Spinal cord (tissue), 10 donors: ENCODE data around the gene EPHB2. TPM values are rescaled to one million over a fixed set of nuclear protein-coding genes. Genes with fewer than 3 reads are reported as not detected.
"Not testable (repeated sequence)": the region's sequence is repeated elsewhere in the genome, so short reads cannot be mapped to it uniquely, and the experiment has no call there.

Experiments used
- DNase-seq, 6 donors: peaks; one replicate each; pipeline versions ENCODE4 v3.0.0 to v3.0.0-alpha.2; 2013 to 2015; ENCODE audit warnings: low spot score in 6 of 6, low read depth in 4 of 6
- H3K27ac ChIP-seq: one replicate; pipeline ENCODE4 v1.5.1; 2013; ENCODE audit warnings: low read depth, low read length, control low read depth
- H3K27me3 ChIP-seq: one replicate; pipeline ENCODE4 v1.6.1; 2013; ENCODE audit warnings: low read length; ENCODE audit not compliant: control insufficient read depth, insufficient read depth
- H3K36me3 ChIP-seq: one replicate; pipeline ENCODE4 v1.6.1; 2013; ENCODE audit warnings: low read length; ENCODE audit not compliant: control insufficient read depth, insufficient read depth
- H3K4me1 ChIP-seq: one replicate; pipeline ENCODE4 v1.6.1; 2013; ENCODE audit warnings: low read length; ENCODE audit not compliant: control insufficient read depth, insufficient read depth
- H3K4me3 ChIP-seq: one replicate; pipeline ENCODE4 v1.5.1; 2013; ENCODE audit warnings: low read depth, low read length, control low read depth
- H3K9me3 ChIP-seq: one replicate; pipeline ENCODE4 v1.6.1; 2013; ENCODE audit warnings: low read length; ENCODE audit not compliant: control insufficient read depth, insufficient read depth
- WGBS: methylation state at CpG from one replicate; pipeline ENCODE4 v1.1.5; 2013; ENCODE audit warnings: missing lambda C conversion rate; ENCODE audit not compliant: insufficient coverage; 5-methylcytosine and 5-hydroxymethylcytosine counted together
- polyA plus RNA-seq, 2 donors: library from polyadenylated mRNA; unstranded; fragments of 120-200 nt; gene quantifications; one replicate each; pipeline ENCODE4 v1.2.1, GENCODE V29; 2013; ENCODE audit not compliant: insufficient read length in 2 of 2
- total RNA-seq, 2 donors: library from RNA; depleted of rRNA in 1 of 2; stranded (reverse); fragments of 120-200 nt in 1 of 2; fragments of >200 nt in 1 of 2; gene quantifications; one replicate each; pipeline versions ENCODE4 v1.2.3 to v1.2.4, GENCODE V29; 2013 to 2014
- donor health status: healthy.

Gene EPHB2
- total and polyA plus RNA-seq, 4 donors = 22.2 to 44.4 (median 33.3) TPM

DNA sequence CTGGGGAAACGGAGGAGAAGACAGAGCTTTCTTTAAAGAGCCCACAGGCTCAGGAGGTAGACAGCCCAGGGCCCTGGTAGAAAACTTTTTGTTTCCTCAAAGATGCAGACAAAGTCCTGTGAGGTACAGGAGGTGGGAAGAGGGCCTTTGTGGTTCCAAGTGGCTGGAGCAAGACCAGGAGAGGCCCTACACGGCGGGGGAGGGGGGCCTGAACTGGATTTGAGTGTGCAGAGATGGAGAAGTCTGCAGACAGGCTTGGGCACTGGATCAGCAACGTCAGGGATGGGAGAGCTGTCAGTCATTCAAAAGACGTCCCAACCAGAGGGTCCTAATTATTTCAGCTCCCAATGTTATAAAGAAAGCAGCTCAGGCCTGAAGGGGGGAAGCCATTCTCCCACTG, 126.2 kb downstream of the EPHB2 start:
- no peak for DNase-seq
- Histone ChIP-seq H3K9me3 (no peaks in the 10 kb centered on the region), H3K4me3 (no peak overlapping the region), H3K27ac (no peak overlapping the region), H3K27me3 (no peaks in the 10 kb centered on the region), H3K4me1 (peaks cover 33% of the 10 kb centered on the region), H3K36me3 (peaks cover 1% of the 10 kb centered on the region)
- WGBS = 65% methylated on average over 4 of the region's 5 CpGs

DNA sequence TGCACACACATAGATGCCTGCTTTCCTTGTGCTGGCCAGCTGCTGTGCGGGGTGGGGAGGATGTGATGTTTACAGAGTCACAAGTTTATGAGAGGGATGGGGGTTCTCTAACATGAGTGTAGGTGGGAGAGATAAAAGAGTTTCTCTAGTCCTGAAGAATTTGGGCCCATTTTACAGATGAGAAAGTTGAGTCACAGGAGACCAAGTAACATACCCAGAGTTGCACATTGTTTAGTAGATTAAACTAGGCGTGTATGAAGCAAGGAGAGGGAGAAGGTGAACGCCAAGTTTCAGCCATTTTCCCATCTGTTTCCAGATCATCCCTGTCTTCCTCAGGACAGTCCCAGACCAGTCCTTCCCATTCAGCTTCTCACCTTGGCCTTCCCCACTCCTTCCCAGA, 126.7 kb downstream of the EPHB2 start:
- DNase-seq = no peak

DNA sequence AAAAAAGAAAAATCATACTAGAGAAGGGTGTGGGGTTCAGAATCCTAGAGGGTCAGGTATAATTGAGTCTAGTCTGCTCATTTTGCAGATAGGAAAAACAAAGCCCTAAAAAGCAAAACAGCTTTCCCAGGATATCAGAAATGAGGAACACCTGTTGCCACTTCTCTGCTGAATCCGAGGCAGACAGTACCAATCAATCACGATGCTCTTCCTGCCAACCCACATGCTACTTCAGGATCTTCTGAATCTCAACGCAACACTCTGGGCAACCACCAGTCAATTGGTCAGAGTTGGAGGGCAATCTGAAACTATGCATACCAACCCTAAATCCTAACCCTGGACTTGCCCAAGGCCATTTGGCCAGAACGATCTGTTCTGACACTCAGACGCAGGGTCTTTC, 128.3 kb downstream of the EPHB2 start:
- no peaks in the 10 kb centered on the region for H3K27me3 ChIP-seq
- peaks cover 3% of the 10 kb centered on the region for H3K36me3 ChIP-seq
- H3K4me3 ChIP-seq = no peak overlapping the region
- DNase-seq = no peak
- H3K9me3 ChIP-seq = no peaks in the 10 kb centered on the region
- 77% methylated on average over 3 of the region's 5 CpGs for WGBS
- peaks cover 43% of the 10 kb centered on the region for H3K4me1 ChIP-seq
- H3K27ac ChIP-seq = no peak overlapping the region

More for the DNA sequence above, 126.7 kb downstream of the EPHB2 start:
- Histone ChIP-seq H3K4me3 (no peak overlapping the region), H3K27me3 (no peaks in the 10 kb centered on the region), H3K9me3 (no peaks in the 10 kb centered on the region), H3K4me1 (peaks cover 38% of the 10 kb centered on the region), H3K36me3 (peaks cover 1% of the 10 kb centered on the region), H3K27ac (no peak overlapping the region)
- 83% methylated on average over 1 of the region's 3 CpGs for WGBS

DNA sequence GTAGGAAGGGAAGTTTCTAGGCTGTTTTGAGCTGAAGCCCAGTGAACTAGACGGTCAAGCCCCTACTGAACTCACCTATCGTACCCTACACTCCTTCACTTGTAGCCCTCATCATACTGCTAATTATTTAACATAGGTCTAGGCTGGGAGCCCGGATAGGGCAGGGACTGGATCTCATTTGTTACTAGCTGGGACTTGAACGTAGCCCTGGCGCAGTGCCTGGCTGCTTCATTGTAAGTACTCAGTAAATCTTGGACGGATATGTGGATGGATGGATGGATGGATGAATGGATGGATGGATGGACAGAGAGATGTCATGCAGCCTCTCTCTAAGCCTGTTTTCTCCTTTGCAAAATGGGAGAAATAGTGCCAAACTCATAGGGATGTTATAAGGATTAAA, 129.2 kb downstream of the EPHB2 start:
- WGBS = 65% methylated on average over 6 of the region's 6 CpGs

GRCh38 chr1:22841142-22841541, 130.5 kb downstream of the EPHB2 start:
- no peak for DNase-seq
- no peaks in the 10 kb centered on the region for H3K27me3 ChIP-seq
- no peaks in the 10 kb centered on the region for H3K9me3 ChIP-seq
- no peak overlapping the region for H3K4me3 ChIP-seq
- H3K4me1 ChIP-seq = peaks cover 36% of the 10 kb centered on the region
- peaks cover 9% of the 10 kb centered on the region for H3K36me3 ChIP-seq
- H3K27ac ChIP-seq = no peak overlapping the region
- 80% methylated on average over 1 of the region's 3 CpGs for WGBS

More for the DNA sequence above, 129.2 kb downstream of the EPHB2 start:
- H3K36me3 ChIP-seq = peaks cover 9% of the 10 kb centered on the region
- H3K4me3 ChIP-seq = no peak overlapping the region
- no peaks in the 10 kb centered on the region for H3K27me3 ChIP-seq
- H3K4me1 ChIP-seq = peaks cover 43% of the 10 kb centered on the region
- DNase-seq = peak in 1 of 6 donors; percentile 32
- no peaks in the 10 kb centered on the region for H3K9me3 ChIP-seq
- H3K27ac ChIP-seq = no peak overlapping the region

DNA sequence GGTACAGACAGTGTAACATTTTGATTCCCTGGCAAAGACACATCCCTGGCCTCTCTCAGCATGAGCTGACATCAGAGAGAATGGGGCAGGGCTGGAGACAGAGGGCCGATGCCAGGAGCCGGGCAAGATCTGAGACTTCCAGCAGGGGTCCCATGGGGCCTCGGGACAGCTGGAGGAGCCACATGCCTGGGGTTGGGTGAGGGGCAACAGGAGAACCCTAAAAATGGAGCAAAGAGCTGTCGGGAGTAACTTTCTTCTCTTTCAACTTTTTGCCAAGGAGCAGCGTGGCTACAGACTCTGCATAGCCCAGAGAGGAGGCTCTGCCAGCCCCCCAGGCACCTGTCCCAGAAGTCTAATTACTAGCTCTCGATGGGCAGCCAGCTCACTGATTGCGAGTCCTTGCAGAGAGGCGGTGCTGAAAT, 131.2 kb downstream of the EPHB2 start:
- DNase-seq = peak in 4 of 6 donors; percentile 48 to 93 (median 61)

DNA sequence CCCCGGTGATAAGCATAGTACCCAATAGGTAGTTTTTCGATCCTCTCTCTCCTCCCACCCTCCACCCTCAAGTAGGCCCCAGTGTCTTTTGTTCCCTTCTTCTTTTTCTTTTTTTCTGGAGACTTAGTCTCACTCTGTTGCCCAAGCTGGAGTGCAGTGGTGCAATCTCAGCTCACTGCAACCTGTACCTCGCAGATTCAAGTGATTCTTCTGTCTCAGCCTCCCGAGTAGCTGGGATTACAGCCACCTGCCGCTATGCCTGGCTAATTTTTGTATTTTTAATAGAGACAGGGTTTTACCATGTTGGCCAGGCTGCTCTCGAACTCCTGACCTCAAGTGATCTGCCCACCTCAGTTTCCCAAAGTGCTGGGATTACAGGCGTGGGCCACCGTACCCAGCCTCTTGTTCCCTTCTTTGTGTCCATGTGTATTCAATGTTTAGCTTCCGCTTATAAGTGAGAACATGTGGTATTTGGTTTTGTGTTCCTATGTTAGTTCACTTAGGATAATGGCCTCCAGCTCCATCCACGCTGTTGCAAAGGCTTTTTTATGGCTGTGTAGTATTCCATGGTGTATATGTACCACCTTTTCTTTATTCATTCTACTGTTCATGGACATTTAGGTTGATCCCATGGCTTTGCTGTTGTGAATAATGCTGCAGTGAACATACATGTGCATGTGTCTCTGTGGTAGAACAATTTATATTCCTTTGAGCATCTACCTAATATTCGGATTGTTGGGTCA, 133.0 kb downstream of the EPHB2 start:
- not testable (repeated sequence) for H3K27me3 ChIP-seq, DNase-seq, H3K27ac ChIP-seq, H3K4me3 ChIP-seq, H3K9me3 ChIP-seq
- Histone ChIP-seq H3K4me1 (peaks cover 26% of the 10 kb centered on the region), H3K36me3 (peaks cover 15% of the 10 kb centered on the region)
- 100% methylated on average over 6 of the region's 11 CpGs for WGBS

More for the DNA sequence above, 131.2 kb downstream of the EPHB2 start:
- Histone ChIP-seq H3K36me3 (peaks cover 12% of the 10 kb centered on the region), H3K4me3 (no peak overlapping the region), H3K4me1 (peaks cover 29% of the 10 kb centered on the region), H3K27ac (peak overlapping the region; percentile 25), H3K27me3 (no peaks in the 10 kb centered on the region), H3K9me3 (no peaks in the 10 kb centered on the region)
- WGBS = 17% methylated on average over 7 of the region's 8 CpGs

GRCh38 chr1:22844621-22845020, 134.0 kb downstream of the EPHB2 start:
- Histone ChIP-seq H3K4me3 (no peak overlapping the region), H3K36me3 (peaks cover 15% of the 10 kb centered on the region), H3K27me3 (no peaks in the 10 kb centered on the region), H3K9me3 (no peaks in the 10 kb centered on the region), H3K4me1 (peaks cover 28% of the 10 kb centered on the region), H3K27ac (no peak overlapping the region)
- DNase-seq = no peak
- 98% methylated on average over 5 of the region's 5 CpGs for WGBS

GRCh38 chr1:22845398-22845935, 134.8 kb downstream of the EPHB2 start:
- WGBS = 83% methylated on average over 1 of the region's 4 CpGs
- DNase-seq = no peak
- peaks cover 34% of the 10 kb centered on the region for H3K4me1 ChIP-seq
- H3K27ac ChIP-seq = no peak overlapping the region
- no peaks in the 10 kb centered on the region for H3K9me3 ChIP-seq
- no peaks in the 10 kb centered on the region for H3K27me3 ChIP-seq
- H3K36me3 ChIP-seq = peaks cover 20% of the 10 kb centered on the region
- no peak overlapping the region for H3K4me3 ChIP-seq

DNA sequence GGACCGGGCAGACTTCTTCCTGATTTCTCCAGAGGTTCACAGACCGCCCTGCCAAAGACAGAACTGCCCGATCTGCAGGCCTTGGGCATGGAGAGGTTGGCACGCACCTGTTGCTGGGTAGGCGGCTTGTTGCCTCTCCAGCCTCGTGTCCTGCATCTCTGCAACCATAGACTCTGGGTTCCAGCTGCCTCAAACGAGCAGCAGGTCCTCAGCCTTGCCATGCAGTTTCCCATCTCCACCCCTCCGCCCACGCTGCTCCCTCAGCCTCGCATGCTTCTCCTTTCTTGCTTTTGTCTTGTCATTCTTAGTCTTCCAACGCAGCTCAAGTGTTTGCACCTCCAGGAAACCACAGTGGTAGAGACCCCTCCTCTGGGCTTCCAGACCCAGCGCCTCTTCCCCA, 135.8 kb downstream of the EPHB2 start:
- Histone ChIP-seq H3K36me3 (peaks cover 22% of the 10 kb centered on the region), H3K4me3 (no peak overlapping the region), H3K27me3 (no peaks in the 10 kb centered on the region), H3K9me3 (no peaks in the 10 kb centered on the region), H3K27ac (no peak overlapping the region), H3K4me1 (peaks cover 36% of the 10 kb centered on the region)
- WGBS = 85% methylated on average over 11 of the region's 12 CpGs
- no peak for DNase-seq
